HCT116 (cell line): ENCODE results near the gene CYP4A22. TPM values are rescaled to one million over a fixed set of nuclear protein-coding genes. Genes with fewer than 3 reads are reported as not detected.
A peak's percentile ranks its signal among the peaks of the same experiment; 100 is the strongest.

Source experiments
- ATAC-seq: fragments of 200-7000 bp; cut with Tn5 transposase; 2 replicates; pipeline ENCODE4 v1.9.1; 2020; ENCODE audit warnings: mild to moderate bottlenecking, moderate library complexity
- BruUV-seq: library from RNA; stranded (reverse); fragments of 400-500 nt; replicated peaks from 2 replicates; lab custom pipeline; 2021; lab: Mats Ljungman, UMichigan
- CTCF ChIA-PET: fragments of 300-600 bp; sonication (Branson Sonifier 250); formaldehyde crosslinking; loops from one replicate; lab custom pipeline; 2021; ENCODE audit warnings: antibody characterized with exemption; lab: Charles Lee
- POLR2A ChIA-PET: fragments of 300-600, 350-600 bp; sonication (Branson Sonifier 250); formaldehyde crosslinking; loops from one replicate; lab custom pipeline; 2021; ENCODE audit warnings: antibody characterized with exemption; lab: Charles Lee
- RAD21 ChIA-PET, 2 experiments: fragments of 300-600 bp; sonication (Branson Sonifier 250); formaldehyde crosslinking; loops; one replicate each; lab custom pipeline; 2023; ENCODE audit warnings: low total read pairs in 2 of 2; ENCODE audit not compliant: uncharacterized antibody in 2 of 2, unreplicated experiment in 2 of 2, low non-redundant PET in 1 of 2; lab: Charles Lee
- DNase-seq: peaks from one replicate; pipeline ENCODE4 v3.0.0-alpha.2; 2010; ENCODE audit warnings: low read depth, low spot score
- H2AFZ ChIP-seq: fragments of 200-600 bp; shearing (Covaris generic), sonication (generic); 2 replicates; pipeline ENCODE4 v1.6.1; 2017; ENCODE audit warnings: low read depth, mixed run types, mixed read lengths, antibody characterized with exemption, low read length; ENCODE audit not compliant: poor library complexity, severe bottlenecking
- H3K27ac ChIP-seq: 2 replicates; pipeline ENCODE4 v1.5.1; 2012; ENCODE audit warnings: low read depth, low read length
- H3K27me3 ChIP-seq: fragments of 200-600 bp; sonication (generic); 2 replicates; pipeline ENCODE4 v1.6.1; 2016; ENCODE audit warnings: mixed run types, low read length, mixed read lengths; ENCODE audit not compliant: insufficient read depth
- H3K36me3 ChIP-seq, 2 experiments: fragments of 200-500 bp in 1 of 2; fragments of 200-600 bp in 1 of 2; sonication (Bioruptor generic) in 1 of 2; sonication (generic) in 1 of 2; 2 replicates each; pipeline versions ENCODE4 v1.5.1 to v1.6.1; 2014 to 2016; ENCODE audit warnings: low read length in 2 of 2, inconsistent platforms in 1 of 2, mixed read lengths in 1 of 2, mixed run types in 1 of 2; ENCODE audit not compliant: insufficient read depth in 2 of 2, control insufficient read depth in 1 of 2
- H3K4me1 ChIP-seq, 2 experiments: fragments of 200-600 bp in 1 of 2; sonication (generic) in 1 of 2; 2 replicates each; pipeline versions ENCODE4 v1.5.1 to v1.6.1; 2012 to 2017; ENCODE audit warnings: low read length in 2 of 2, inconsistent platforms in 1 of 2, mild to moderate bottlenecking in 1 of 2, mixed read lengths in 1 of 2, mixed run types in 1 of 2, moderate library complexity in 1 of 2; ENCODE audit not compliant: insufficient read depth in 2 of 2, control insufficient read depth in 1 of 2
- H3K4me2 ChIP-seq: fragments of 200-600 bp; sonication (generic); 2 replicates; pipeline ENCODE4 v1.6.1; 2017; ENCODE audit warnings: mixed run types, low read length, mixed read lengths
- H3K4me3 ChIP-seq, 2 experiments: fragments of 200-600 bp in 1 of 2; sonication (generic) in 1 of 2; replicated peaks in 1 of 2; 2 replicates each; pipeline ENCODE4 v1.5.1; 2011 to 2016; ENCODE audit warnings: low read length in 2 of 2, control low read depth in 1 of 2, low read depth in 1 of 2, mild to moderate bottlenecking in 1 of 2, mixed read lengths in 1 of 2, mixed run types in 1 of 2
- H3K79me2 ChIP-seq: fragments of 200-600 bp; sonication (generic); 2 replicates; pipeline ENCODE4 v1.6.1; 2017; ENCODE audit warnings: mild to moderate bottlenecking, mixed run types, low read length, moderate library complexity, mixed read lengths; ENCODE audit not compliant: insufficient read depth
- H3K9ac ChIP-seq: fragments of 200-600 bp; sonication (generic); 2 replicates; pipeline ENCODE4 v1.6.1; 2016; ENCODE audit warnings: low read length, mixed read lengths
- H3K9me2 ChIP-seq: fragments of 200-600 bp; sonication (generic), shearing (Covaris generic); 2 replicates; pipeline ENCODE4 v1.6.1; 2017; ENCODE audit warnings: mixed run types, mild to moderate bottlenecking, moderate library complexity; ENCODE audit not compliant: insufficient read depth
- H3K9me3 ChIP-seq, 2 experiments: fragments of 200-500 bp in 1 of 2; fragments of 200-600 bp in 1 of 2; sonication (Bioruptor generic) in 1 of 2; sonication (generic) in 1 of 2; 2 replicates each; pipeline ENCODE4 v1.6.1; 2014 to 2017; ENCODE audit warnings: low read length in 2 of 2, mixed read lengths in 2 of 2, inconsistent platforms in 1 of 2, low read depth in 1 of 2, mild to moderate bottlenecking in 1 of 2, mixed run types in 1 of 2, moderate library complexity in 1 of 2; ENCODE audit not compliant: control insufficient read depth in 1 of 2, insufficient read depth in 1 of 2
- H4K20me1 ChIP-seq: fragments of 200-600 bp; sonication (generic), shearing (Covaris generic); 2 replicates; pipeline ENCODE4 v1.6.1; 2017; ENCODE audit warnings: mixed run types, mild to moderate bottlenecking, moderate library complexity; ENCODE audit not compliant: insufficient read depth
- CBX3 ChIP-seq: IDR thresholded peaks from 2 replicates; pipeline ENCODE4 v1.6.1; 2012; ENCODE audit warnings: low read depth
- CEBPB ChIP-seq: IDR thresholded peaks from 2 replicates; pipeline ENCODE4 v1.6.1; 2012; ENCODE audit warnings: low read depth
- EGR1 ChIP-seq: IDR thresholded peaks from 2 replicates; pipeline ENCODE4 v1.6.1; 2012; ENCODE audit warnings: low read depth
- POLR2A ChIP-seq: IDR thresholded peaks from 2 replicates; pipeline ENCODE4 v1.7.0; 2011; ENCODE audit warnings: borderline replicate concordance; ENCODE audit not compliant: insufficient read depth, insufficient read length; ENCODE audit errors: extremely low read depth
- RAD21 ChIP-seq: IDR thresholded peaks from 2 replicates; pipeline ENCODE4 v1.6.1; 2012; ENCODE audit warnings: low read depth, mild to moderate bottlenecking
- SRF ChIP-seq: IDR thresholded peaks from 2 replicates; pipeline ENCODE4 v1.6.1; 2012; ENCODE audit warnings: low read depth
- TCF7L2 ChIP-seq: IDR thresholded peaks from 2 replicates; pipeline ENCODE4 v1.7.0; 2011; ENCODE audit warnings: borderline replicate concordance, inconsistent platforms; ENCODE audit not compliant: insufficient read depth, insufficient read length; ENCODE audit errors: extremely low read depth
- YY1 ChIP-seq: IDR thresholded peaks from 2 replicates; pipeline ENCODE4 v1.6.1; 2011; ENCODE audit warnings: low read length, low read depth, moderate library complexity, mild to moderate bottlenecking; ENCODE audit not compliant: insufficient replicate concordance; ENCODE audit errors: extremely low read depth
- ZBTB33 ChIP-seq: IDR thresholded peaks from 2 replicates; pipeline ENCODE4 v1.6.1; 2011; ENCODE audit warnings: mild to moderate bottlenecking, low read length, moderate library complexity; ENCODE audit not compliant: insufficient replicate concordance; ENCODE audit errors: extremely low read depth
- intact Hi-C: fragments of 100-400 bp; cut with micrococcal nuclease; formaldehyde crosslinking; loops from 2 replicates; pipeline ENCODE4 v1.10.0; 2022
- total RNA-seq: library from RNA; stranded (reverse); gene quantifications from one replicate; pipeline ENCODE4 v1.2.1, GENCODE V29; 2021; ENCODE audit not compliant: unreplicated experiment
- TF ChIP-seq, protein P1 (sequence below), 3 experiments: fragments of 200-600 bp in 1 of 3; sonication (generic) in 1 of 3; IDR thresholded peaks in 2 of 3; conservative IDR thresholded peaks in 1 of 3; 2 replicates each; pipeline ENCODE4 v1.5.1; 2012 to 2017; ENCODE audit warnings: low read depth in 2 of 3, low read length in 2 of 3, antibody characterized with exemption in 1 of 3, borderline replicate concordance in 1 of 3, control low read depth in 1 of 3, mild to moderate bottlenecking in 1 of 3, mixed read lengths in 1 of 3, mixed run types in 1 of 3, moderate library complexity in 1 of 3; ENCODE audit not compliant: insufficient read depth in 1 of 3

The CYP4A22 gene
- total RNA-seq, 1 experiment from 2014 or later: not detected

- TF ChIP-seq ZBTB33 (no peak), POLR2A (no peak), CEBPB (no peak), CBX3 (no peak), EGR1 (no peak)
These were observed 41.4 kb downstream of the CYP4A22 start (continued) for GRCh38 chr1:47178654-47179016.

GRCh38 chr1:47179017-47179987, 42.1 kb downstream of the CYP4A22 start:
- ChIA-PET CTCF (interaction anchor here (0.6 to 2.6 kb wide), 24 partner anchors 9 to 575 kb away, joined by 3 to 31 read pairs (median 4); partner anchors contain the start of genes FOXD2, MKNK1 and PDZK1IP1), POLR2A (interaction anchor here (0.6 to 1.7 kb wide), 8 partner anchors 12 to 460 kb away, joined by 3 to 4 read pairs (median 4); partner anchors contain the start of genes FOXD2 and STIL), RAD21 (interaction anchor here (0.6 to 1.3 kb wide), 5 partner anchors 59 to 531 kb away, joined by 3 to 6 read pairs (median 3); partner anchors contain the start of gene FOXD2 (in 1 of the 2))
- Histone ChIP-seq H3K27ac (peak overlapping the region; percentile 41), H2AFZ (no peak overlapping the region), H3K4me1 (peaks cover 4 to 26% of the 10 kb centered on the region in 2 experiments), H3K79me2 (no peaks in the 10 kb centered on the region), H3K4me2 (peak overlapping the region; percentile 98), H4K20me1 (no peaks in the 10 kb centered on the region), H3K9me3 (no peaks in the 10 kb centered on the region), H3K9ac (peak overlapping the region; percentile 62), H3K36me3 (no peaks in the 10 kb centered on the region), H3K27me3 (no peaks in the 10 kb centered on the region), H3K9me2 (no peaks in the 10 kb centered on the region), H3K4me3 (peak overlapping the region; percentile 49 to 65)
- TF ChIP-seq TCF7L2 (peak; percentile 41), ZBTB33 (no peak), RAD21 (peak; percentile 95), SRF (peak; percentile 94), YY1 (peak; percentile 67)
- TF ChIP-seq, protein P1, sequence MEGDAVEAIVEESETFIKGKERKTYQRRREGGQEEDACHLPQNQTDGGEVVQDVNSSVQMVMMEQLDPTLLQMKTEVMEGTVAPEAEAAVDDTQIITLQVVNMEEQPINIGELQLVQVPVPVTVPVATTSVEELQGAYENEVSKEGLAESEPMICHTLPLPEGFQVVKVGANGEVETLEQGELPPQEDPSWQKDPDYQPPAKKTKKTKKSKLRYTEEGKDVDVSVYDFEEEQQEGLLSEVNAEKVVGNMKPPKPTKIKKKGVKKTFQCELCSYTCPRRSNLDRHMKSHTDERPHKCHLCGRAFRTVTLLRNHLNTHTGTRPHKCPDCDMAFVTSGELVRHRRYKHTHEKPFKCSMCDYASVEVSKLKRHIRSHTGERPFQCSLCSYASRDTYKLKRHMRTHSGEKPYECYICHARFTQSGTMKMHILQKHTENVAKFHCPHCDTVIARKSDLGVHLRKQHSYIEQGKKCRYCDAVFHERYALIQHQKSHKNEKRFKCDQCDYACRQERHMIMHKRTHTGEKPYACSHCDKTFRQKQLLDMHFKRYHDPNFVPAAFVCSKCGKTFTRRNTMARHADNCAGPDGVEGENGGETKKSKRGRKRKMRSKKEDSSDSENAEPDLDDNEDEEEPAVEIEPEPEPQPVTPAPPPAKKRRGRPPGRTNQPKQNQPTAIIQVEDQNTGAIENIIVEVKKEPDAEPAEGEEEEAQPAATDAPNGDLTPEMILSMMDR (IDR thresholded peaks at IDR 0.05 in 2 of 3, conservative IDR thresholded peaks at IDR 0.05 in 1 of 3; ENCODE audit: borderline replicate concordance in 1 of 3, insufficient read depth in 1 of 3, low read depth in 2 of 3, low read length in 2 of 3): peak; percentile 89 to 95 (median 89)
- no TSS peak for BruUV-seq
- ATAC-seq (peak; percentile 81), DNase-seq (peak; percentile 89)
- intact Hi-C loops: loop anchor here (1.0 to 10.0 kb wide), 5 partner anchors 83 to 548 kb away; no protein-coding TSS in a partner anchor
